ENCODE data around the gene MBOAT1. TPM values are rescaled to one million over a fixed set of nuclear protein-coding genes. Genes with fewer than 3 reads are reported as not detected.
A peak's percentile ranks its signal among the peaks of the same experiment; 100 is the strongest.

Gene MBOAT1
- total and polyA plus RNA-seq, 2 of the 13 experiments (the other 11 are each of a cell fraction or from before 2014, with no cell fraction given) = not detected

- TF ChIP-seq, protein P1, sequence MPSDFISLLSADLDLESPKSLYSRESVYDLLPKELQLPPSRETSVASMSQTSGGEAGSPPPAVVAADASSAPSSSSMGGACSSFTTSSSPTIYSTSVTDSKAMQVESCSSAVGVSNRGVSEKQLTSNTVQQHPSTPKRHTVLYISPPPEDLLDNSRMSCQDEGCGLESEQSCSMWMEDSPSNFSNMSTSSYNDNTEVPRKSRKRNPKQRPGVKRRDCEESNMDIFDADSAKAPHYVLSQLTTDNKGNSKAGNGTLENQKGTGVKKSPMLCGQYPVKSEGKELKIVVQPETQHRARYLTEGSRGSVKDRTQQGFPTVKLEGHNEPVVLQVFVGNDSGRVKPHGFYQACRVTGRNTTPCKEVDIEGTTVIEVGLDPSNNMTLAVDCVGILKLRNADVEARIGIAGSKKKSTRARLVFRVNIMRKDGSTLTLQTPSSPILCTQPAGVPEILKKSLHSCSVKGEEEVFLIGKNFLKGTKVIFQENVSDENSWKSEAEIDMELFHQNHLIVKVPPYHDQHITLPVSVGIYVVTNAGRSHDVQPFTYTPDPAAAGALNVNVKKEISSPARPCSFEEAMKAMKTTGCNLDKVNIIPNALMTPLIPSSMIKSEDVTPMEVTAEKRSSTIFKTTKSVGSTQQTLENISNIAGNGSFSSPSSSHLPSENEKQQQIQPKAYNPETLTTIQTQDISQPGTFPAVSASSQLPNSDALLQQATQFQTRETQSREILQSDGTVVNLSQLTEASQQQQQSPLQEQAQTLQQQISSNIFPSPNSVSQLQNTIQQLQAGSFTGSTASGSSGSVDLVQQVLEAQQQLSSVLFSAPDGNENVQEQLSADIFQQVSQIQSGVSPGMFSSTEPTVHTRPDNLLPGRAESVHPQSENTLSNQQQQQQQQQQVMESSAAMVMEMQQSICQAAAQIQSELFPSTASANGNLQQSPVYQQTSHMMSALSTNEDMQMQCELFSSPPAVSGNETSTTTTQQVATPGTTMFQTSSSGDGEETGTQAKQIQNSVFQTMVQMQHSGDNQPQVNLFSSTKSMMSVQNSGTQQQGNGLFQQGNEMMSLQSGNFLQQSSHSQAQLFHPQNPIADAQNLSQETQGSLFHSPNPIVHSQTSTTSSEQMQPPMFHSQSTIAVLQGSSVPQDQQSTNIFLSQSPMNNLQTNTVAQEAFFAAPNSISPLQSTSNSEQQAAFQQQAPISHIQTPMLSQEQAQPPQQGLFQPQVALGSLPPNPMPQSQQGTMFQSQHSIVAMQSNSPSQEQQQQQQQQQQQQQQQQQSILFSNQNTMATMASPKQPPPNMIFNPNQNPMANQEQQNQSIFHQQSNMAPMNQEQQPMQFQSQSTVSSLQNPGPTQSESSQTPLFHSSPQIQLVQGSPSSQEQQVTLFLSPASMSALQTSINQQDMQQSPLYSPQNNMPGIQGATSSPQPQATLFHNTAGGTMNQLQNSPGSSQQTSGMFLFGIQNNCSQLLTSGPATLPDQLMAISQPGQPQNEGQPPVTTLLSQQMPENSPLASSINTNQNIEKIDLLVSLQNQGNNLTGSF (CRISPR knock-in tag; IDR thresholded peaks at IDR 0.05) = no peak
- no peak for TF ChIP-seq NR1H2 (CRISPR knock-in tag; IDR thresholded peaks at IDR 0.05; ENCODE audit: borderline replicate concordance, low read depth)
- TF ChIP-seq ARID4A (CRISPR knock-in tag; IDR thresholded peaks at IDR 0.05; ENCODE audit: borderline replicate concordance) = peak; percentile 55; the same call in 1 of the 2 replicates
- TF ChIP-seq MTA1 (CRISPR knock-in tag; IDR thresholded peaks at IDR 0.05; ENCODE audit: borderline replicate concordance) = peak; percentile 54; the same call in 1 of the 2 replicates
- TF ChIP-seq ZKSCAN8 (CRISPR knock-in tag; IDR thresholded peaks at IDR 0.05; ENCODE audit: borderline replicate concordance) = no peak
- no peak; the same call in 1 of the 2 replicates for TF ChIP-seq SOX5 (CRISPR knock-in tag; IDR thresholded peaks at IDR 0.05; ENCODE audit: borderline replicate concordance)
- TF ChIP-seq KDM2A (CRISPR knock-in tag; IDR thresholded peaks at IDR 0.05; ENCODE audit: borderline replicate concordance, low read depth) = no peak
- TF ChIP-seq KAT8 (CRISPR knock-in tag; IDR thresholded peaks at IDR 0.05) = no peak
- TF ChIP-seq ZNF7 (CRISPR knock-in tag; IDR thresholded peaks at IDR 0.05) = no peak
- TF ChIP-seq FOXO1 (CRISPR knock-in tag; IDR thresholded peaks at IDR 0.05) = no peak
- TF ChIP-seq HNF1B (CRISPR knock-in tag; IDR thresholded peaks at IDR 0.05) = no peak
- TF ChIP-seq, protein P2, sequence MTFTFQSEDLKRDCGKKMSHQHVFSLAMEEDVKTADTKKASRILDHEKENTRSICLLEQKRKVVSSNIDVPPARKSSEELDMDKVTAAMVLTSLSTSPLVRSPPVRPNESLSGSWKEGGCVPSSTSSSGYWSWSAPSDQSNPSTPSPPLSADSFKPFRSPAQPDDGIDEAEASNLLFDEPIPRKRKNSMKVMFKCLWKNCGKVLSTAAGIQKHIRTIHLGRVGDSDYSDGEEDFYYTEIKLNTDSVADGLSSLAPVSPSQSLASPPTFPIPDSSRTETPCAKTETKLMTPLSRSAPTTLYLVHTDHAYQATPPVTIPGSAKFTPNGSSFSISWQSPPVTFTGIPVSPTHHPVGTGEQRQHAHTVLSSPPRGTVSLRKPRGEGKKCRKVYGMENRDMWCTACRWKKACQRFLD (CRISPR knock-in tag; IDR thresholded peaks at IDR 0.05; ENCODE audit: borderline replicate concordance) = 0 out of 2 replicates have a peak, but pooled peaks have one; percentile 37
- peak; percentile 41; the same call in 1 of the 2 replicates for TF ChIP-seq RAD21 (CRISPR knock-in tag; IDR thresholded peaks at IDR 0.05)
- TF ChIP-seq, protein P3, sequence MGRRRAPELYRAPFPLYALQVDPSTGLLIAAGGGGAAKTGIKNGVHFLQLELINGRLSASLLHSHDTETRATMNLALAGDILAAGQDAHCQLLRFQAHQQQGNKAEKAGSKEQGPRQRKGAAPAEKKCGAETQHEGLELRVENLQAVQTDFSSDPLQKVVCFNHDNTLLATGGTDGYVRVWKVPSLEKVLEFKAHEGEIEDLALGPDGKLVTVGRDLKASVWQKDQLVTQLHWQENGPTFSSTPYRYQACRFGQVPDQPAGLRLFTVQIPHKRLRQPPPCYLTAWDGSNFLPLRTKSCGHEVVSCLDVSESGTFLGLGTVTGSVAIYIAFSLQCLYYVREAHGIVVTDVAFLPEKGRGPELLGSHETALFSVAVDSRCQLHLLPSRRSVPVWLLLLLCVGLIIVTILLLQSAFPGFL (CRISPR knock-in tag; IDR thresholded peaks at IDR 0.05) = no peak
- no peak for TF ChIP-seq PCBP2 (optimal IDR thresholded peaks at IDR 0.05; ENCODE audit: low read depth, low read length, poor library complexity, severe bottlenecking)
These were observed at the start of gene MBOAT1 (continued) for GRCh38 chr6:20212392-20213111.

Data from HepG2 (cell line).